Measurements from ENCODE around the gene ZMYM3. TPM values are rescaled to one million over a fixed set of nuclear protein-coding genes. Genes with fewer than 3 reads are reported as not detected.

Gene ZMYM3
- total and polyA plus RNA-seq, 10 donors: 6.3 to 34.5 (median 23.1) TPM

GRCh38 chrX:71214604-71215337, 39.2 kb downstream of the ZMYM3 start:
- no peak for TF ChIP-seq POLR2AphosphoS5 (IDR thresholded peaks at IDR 0.05)
- no peak for TF ChIP-seq POLR2A (IDR thresholded peaks at IDR 0.05)
- TF ChIP-seq CTCF (IDR thresholded peaks at IDR 0.05 in 8 of 11, conservative IDR thresholded peaks at IDR 0.05 in 3 of 11): no peak
- H3K4me3 ChIP-seq: no peak overlapping the region
- no peak overlapping the region for H3K27ac ChIP-seq
- intact Hi-C loops (cut with DNase I; ENCODE audit: low total_unique reads): no loop called here
- no peak for DNase-seq
- no peaks in the 10 kb centered on the region for H3K36me3 ChIP-seq
- no peaks in the 10 kb centered on the region for H3K9me3 ChIP-seq
- H3K27me3 ChIP-seq (replicated peaks in 1 of 7): peaks cover 0 to 5% (median 0%) of the 10 kb centered on the region in 7 donors
- WGBS, 5 donors: 77 to 100% (median 83%) methylated on average over 2 to 5 of the region's 5 CpGs
- H3K4me1 ChIP-seq: no peaks in the 10 kb centered on the region

- DNase-seq: no peak
- Histone ChIP-seq H3K27ac (no peak overlapping the region), H3K4me3 (no peak overlapping the region), H3K9me3 (no peaks in the 10 kb centered on the region), H3K36me3 (no peaks in the 10 kb centered on the region), H3K4me1 (no peaks in the 10 kb centered on the region), H3K27me3 (replicated peaks in 1 of 7) (peaks cover 0 to 5% (median 0%) of the 10 kb centered on the region in 7 donors)
- 85 to 100% (median 90%) methylated on average over 1 of the region's 1 CpG for WGBS, 5 donors
- no peak for TF ChIP-seq POLR2A (IDR thresholded peaks at IDR 0.05)
- TF ChIP-seq POLR2AphosphoS5 (IDR thresholded peaks at IDR 0.05): no peak
- no peak for TF ChIP-seq CTCF (IDR thresholded peaks at IDR 0.05 in 8 of 11, conservative IDR thresholded peaks at IDR 0.05 in 3 of 11)
- intact Hi-C loops (cut with DNase I; ENCODE audit: low total_unique reads): no loop called here
Measured at GRCh38 chrX:71214152-71214551, 39.8 kb downstream of the ZMYM3 start.

- intact Hi-C loops (cut with DNase I; ENCODE audit: low total_unique reads): no loop called here
- no peak for DNase-seq
- Histone ChIP-seq H3K4me1 (no peaks in the 10 kb centered on the region), H3K27me3 (replicated peaks in 1 of 7) (peaks cover 0 to 5% (median 0%) of the 10 kb centered on the region in 7 donors), H3K27ac (no peak overlapping the region), H3K9me3 (no peaks in the 10 kb centered on the region), H3K36me3 (no peaks in the 10 kb centered on the region), H3K4me3 (no peak overlapping the region)
- 61 to 71% (median 65%) methylated on average over 5 of the region's 5 CpGs for WGBS, 5 donors
- TF ChIP-seq CTCF (IDR thresholded peaks at IDR 0.05 in 8 of 11, conservative IDR thresholded peaks at IDR 0.05 in 3 of 11) (no peak), POLR2AphosphoS5 (IDR thresholded peaks at IDR 0.05) (no peak), POLR2A (IDR thresholded peaks at IDR 0.05) (no peak)
Measured at GRCh38 chrX:71212536-71212935, 41.4 kb downstream of the ZMYM3 start.

GRCh38 chrX:71210816-71211215, 43.1 kb downstream of the ZMYM3 start:
- H3K9me3 ChIP-seq: no peaks in the 10 kb centered on the region
- no peak overlapping the region for H3K4me3 ChIP-seq
- peaks cover 0 to 5% (median 0%) of the 10 kb centered on the region in 7 donors for H3K27me3 ChIP-seq (replicated peaks in 1 of 7)
- WGBS, 5 donors: 76 to 92% (median 91%) methylated on average over 3 of the region's 3 CpGs
- H3K36me3 ChIP-seq: no peaks in the 10 kb centered on the region
- no peak for DNase-seq
- no peak overlapping the region for H3K27ac ChIP-seq
- TF ChIP-seq CTCF (IDR thresholded peaks at IDR 0.05 in 8 of 11, conservative IDR thresholded peaks at IDR 0.05 in 3 of 11) (no peak), POLR2AphosphoS5 (IDR thresholded peaks at IDR 0.05) (no peak), POLR2A (IDR thresholded peaks at IDR 0.05) (no peak)
- no peaks in the 10 kb centered on the region for H3K4me1 ChIP-seq
- intact Hi-C loops (cut with DNase I; ENCODE audit: low total_unique reads): no loop called here
